ENCODE measurements around the gene FAR2. TPM values are rescaled to one million over a fixed set of nuclear protein-coding genes. Genes with fewer than 3 reads are reported as not detected.
"Not testable (repeated sequence)": the region's sequence is repeated elsewhere in the genome, so short reads cannot be mapped to it uniquely, and the experiment has no call there.

Gene FAR2
- total RNA-seq, 4 donors from 2014 or later: 7.4 to 45.4 (median 17.9) TPM

DNA sequence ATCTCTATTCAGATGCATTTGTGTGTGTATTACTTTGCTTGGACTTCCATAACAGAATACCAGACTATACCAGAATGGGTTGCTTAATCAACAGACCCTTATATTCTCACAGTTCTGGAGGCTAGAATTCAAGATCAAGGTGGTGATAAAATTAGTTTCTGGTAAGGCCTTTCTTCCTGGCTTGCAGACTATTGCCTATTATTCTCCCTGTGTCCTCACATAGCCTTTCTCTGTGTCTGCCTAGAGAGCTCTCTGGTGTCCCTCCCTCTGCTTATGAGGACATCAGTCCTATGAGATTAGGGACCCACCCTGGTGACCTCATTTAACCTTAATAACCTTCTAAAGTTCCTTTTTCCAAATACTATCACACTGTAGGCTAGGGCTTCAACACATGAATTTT is 106.0 kb downstream of the FAR2 start:
- no peak for DNase-seq (ENCODE audit: low spot score in 2 of 2)
- no peak overlapping the region for H3K4me3 ChIP-seq (ENCODE audit: low read depth, poor library complexity, severe bottlenecking)
- TF ChIP-seq POLR2A (IDR thresholded peaks at IDR 0.05): no peak
- TF ChIP-seq, protein P1, sequence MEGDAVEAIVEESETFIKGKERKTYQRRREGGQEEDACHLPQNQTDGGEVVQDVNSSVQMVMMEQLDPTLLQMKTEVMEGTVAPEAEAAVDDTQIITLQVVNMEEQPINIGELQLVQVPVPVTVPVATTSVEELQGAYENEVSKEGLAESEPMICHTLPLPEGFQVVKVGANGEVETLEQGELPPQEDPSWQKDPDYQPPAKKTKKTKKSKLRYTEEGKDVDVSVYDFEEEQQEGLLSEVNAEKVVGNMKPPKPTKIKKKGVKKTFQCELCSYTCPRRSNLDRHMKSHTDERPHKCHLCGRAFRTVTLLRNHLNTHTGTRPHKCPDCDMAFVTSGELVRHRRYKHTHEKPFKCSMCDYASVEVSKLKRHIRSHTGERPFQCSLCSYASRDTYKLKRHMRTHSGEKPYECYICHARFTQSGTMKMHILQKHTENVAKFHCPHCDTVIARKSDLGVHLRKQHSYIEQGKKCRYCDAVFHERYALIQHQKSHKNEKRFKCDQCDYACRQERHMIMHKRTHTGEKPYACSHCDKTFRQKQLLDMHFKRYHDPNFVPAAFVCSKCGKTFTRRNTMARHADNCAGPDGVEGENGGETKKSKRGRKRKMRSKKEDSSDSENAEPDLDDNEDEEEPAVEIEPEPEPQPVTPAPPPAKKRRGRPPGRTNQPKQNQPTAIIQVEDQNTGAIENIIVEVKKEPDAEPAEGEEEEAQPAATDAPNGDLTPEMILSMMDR (IDR thresholded peaks at IDR 0.05): no peak
- intact Hi-C loops (cut with DNase I; ENCODE audit: low total_unique reads): no loop called here

DNA sequence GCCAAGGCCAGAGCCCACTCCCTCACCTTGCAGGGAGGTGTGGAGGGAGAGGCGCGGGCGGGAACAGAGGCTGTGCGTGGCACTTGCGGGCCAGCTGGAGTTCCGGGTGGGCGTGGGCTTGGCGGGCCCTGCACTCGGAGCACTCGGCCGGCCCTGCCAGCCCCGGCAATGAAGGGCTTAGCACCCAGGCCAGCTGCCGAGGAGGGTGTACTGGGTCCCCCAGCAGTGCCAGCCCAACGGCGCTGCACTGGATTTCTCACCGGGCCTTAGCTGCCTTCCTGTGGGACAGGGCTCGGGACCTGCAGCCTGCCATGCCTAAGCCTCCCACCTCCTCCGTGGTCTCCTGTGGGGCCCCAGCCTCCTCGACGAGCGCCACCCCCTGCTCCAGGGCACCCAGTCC is 107.5 kb downstream of the FAR2 start:
- no peak for DNase-seq (ENCODE audit: low spot score in 2 of 2)
- intact Hi-C loops (cut with DNase I; ENCODE audit: low total_unique reads): no loop called here
- no peak overlapping the region for H3K4me3 ChIP-seq (ENCODE audit: low read depth, poor library complexity, severe bottlenecking)
- WGBS, 2 donors: 88 to 95% methylated on average over 12 to 15 of the region's 21 CpGs
- TF ChIP-seq POLR2A (IDR thresholded peaks at IDR 0.05): no peak
- TF ChIP-seq, protein P1 (IDR thresholded peaks at IDR 0.05): no peak

DNA sequence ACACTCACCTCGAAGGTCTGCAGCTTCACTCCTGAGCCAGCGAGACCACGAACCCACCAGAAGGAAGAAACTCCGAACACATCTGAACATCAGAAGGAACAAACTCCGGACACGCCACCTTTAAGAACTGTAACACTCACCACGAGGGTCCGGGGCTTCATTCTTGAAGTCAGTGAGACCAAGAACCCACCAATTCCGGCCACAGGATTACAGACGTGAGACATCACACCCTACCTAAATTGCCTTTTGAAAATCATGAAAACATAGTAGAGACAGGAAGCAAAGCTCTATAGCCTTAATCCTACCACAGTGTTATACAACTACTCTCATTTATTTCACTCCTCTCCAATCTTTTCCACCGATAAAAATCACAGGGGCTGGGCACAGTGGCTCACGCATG is 108.6 kb downstream of the FAR2 start:
- 96% methylated on average over 12 of the region's 12 CpGs for WGBS, 2 donors
- H3K4me3 ChIP-seq (ENCODE audit: low read depth, poor library complexity, severe bottlenecking); DNase-seq (ENCODE audit: low spot score in 2 of 2); intact Hi-C loops (cut with DNase I; ENCODE audit: low total_unique reads): not testable (repeated sequence)

DNA sequence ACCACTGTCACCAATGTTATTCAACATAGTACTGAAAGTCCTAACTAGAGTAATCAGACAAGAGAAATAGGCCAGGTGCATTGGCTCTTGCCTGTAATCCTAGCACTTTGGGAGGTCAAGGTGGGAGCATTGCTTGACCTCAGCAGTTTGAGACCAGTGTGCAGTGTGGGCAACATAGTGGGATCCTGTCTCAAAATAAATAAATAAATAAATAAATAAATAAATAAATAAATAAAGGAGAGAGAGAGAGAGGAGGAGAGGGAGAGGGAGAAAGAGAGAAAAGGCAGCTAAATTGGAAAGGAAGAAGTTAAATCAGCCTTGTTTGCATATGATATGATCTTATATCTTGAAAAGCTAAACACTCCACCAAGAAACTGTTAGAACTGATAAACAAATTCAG is 115.3 kb downstream of the FAR2 start:
- TF ChIP-seq, protein P1 (IDR thresholded peaks at IDR 0.05): no peak
- TF ChIP-seq POLR2A (IDR thresholded peaks at IDR 0.05): no peak
- H3K4me3 ChIP-seq (ENCODE audit: low read depth, poor library complexity, severe bottlenecking): no peak overlapping the region
- DNase-seq (ENCODE audit: low spot score in 2 of 2): no peak
- intact Hi-C loops (cut with DNase I; ENCODE audit: low total_unique reads): no loop called here

DNA sequence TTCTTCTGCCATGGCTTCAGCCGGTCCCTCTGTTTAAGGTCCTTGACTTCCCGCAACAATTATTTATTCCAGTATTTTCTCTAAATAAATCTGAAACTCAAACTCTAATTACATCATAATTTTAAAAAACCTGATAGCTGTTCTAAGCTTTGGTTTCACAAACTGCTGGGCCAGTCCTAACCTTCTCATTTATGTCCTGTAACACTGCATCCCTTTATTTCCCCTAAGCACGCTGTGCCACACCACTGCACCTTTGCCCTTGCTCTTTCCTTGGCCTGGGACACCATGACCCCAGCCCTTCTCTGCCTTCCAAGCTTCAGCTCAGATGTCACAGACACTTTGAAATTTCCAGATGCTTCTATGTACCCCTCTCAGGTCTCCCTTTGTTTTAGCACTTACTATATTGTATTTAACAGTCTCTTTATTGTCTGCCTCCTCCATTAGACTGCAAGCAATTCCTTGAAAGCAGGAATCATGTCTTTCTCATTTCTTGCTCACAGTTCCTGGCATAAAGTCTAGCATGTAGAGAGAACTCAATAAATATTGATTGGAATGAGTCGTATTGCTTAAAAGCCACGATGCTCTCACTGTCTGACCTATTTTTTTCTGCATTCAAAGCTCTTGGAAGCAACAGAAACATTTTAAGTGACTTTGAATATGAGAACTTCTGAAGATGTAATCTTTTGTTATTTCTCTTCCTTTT is 120.8 kb downstream of the FAR2 start:
- DNase-seq (ENCODE audit: low spot score in 2 of 2): no peak
- TF ChIP-seq, protein P1 (IDR thresholded peaks at IDR 0.05): no peak
- no peak for TF ChIP-seq POLR2A (IDR thresholded peaks at IDR 0.05)
- intact Hi-C loops (cut with DNase I; ENCODE audit: low total_unique reads): no loop called here
- 82 to 85% methylated on average over 5 of the region's 5 CpGs for WGBS, 2 donors
- H3K4me3 ChIP-seq (ENCODE audit: low read depth, poor library complexity, severe bottlenecking): no peak overlapping the region

DNA sequence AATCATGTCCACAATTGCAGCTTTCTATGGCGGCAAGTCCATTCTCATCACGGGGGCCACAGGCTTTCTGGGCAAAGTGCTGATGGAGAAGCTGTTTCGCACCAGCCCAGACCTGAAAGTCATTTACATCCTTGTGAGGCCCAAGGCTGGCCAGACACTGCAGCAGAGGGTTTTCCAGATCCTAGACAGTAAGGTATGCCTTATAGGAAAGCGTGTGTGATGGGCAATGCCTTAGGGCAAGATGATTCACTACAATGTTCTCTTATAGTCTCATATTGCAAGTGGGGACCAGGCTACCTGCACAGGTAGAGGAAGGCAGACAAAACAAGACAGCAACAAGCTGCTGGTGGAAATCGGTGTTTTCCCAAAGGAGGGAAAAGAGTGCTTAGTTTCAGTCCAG is 121.4 kb downstream of the FAR2 start:
- no peak for DNase-seq (ENCODE audit: low spot score in 2 of 2)

More for the DNA sequence above, 121.4 kb downstream of the FAR2 start:
- 83% methylated on average over 5 of the region's 5 CpGs for WGBS, 2 donors
- no peak for TF ChIP-seq POLR2A (IDR thresholded peaks at IDR 0.05)
- TF ChIP-seq, protein P1 (IDR thresholded peaks at IDR 0.05): no peak
- no peak overlapping the region for H3K4me3 ChIP-seq (ENCODE audit: low read depth, poor library complexity, severe bottlenecking)
- intact Hi-C loops (cut with DNase I; ENCODE audit: low total_unique reads): no loop called here
